GM18517 (cell line): Measurements from ENCODE around the gene ZNF582.
A peak's percentile ranks its signal among the peaks of the same experiment; 100 is the strongest.

Experiments
- ATAC-seq: cut with Tn5 transposase; IDR thresholded peaks from one replicate; pipeline ENCODE4 v1.9.1; 2021; ENCODE audit warnings: mild to moderate bottlenecking, moderate library complexity; ENCODE audit not compliant: unreplicated experiment

The ZNF582 gene

DNA sequence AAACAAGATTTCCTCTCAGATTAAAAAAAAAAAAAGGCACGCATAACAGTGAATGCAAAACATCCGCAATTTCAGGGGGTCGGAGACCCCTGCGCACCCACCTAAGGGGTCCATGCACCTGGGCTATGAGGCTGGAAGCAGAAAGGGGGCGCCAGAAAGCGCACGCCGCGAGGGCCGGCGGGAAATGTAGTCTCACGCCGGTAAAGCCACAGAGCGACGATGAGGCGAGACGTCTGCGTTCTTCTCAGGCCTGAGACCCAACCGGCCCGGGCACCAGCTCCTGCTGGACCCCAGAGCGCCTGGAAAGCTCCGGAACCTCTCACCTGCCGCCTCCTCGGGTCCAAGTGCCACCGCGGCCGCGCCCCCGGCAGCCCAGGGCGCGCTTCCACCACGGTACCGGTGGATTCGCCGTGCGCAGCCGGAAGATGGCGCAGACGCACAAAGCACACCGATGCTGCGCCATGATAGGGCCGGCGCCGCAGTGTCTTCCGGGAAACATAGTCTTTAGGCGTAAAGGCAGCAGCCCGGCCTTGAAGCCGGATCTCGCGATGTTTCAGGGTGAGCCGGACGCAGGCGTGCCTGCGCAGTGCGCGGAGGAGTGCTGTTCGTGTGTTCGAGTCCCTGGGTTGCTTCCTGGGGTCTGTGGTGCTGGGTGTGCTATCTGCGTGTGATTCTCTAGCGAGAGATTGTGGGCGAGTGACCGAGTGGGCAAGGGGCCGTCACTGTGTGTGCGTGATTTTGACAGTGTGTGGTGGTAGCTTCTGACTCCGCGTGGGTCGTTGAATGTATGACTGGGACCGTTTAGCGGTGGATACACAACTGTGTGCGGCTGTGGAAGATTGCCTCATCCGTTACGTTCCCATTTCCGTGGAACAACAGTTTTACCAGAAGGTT is at the start of gene ZNF582:
ZNF582 (minus strand) TSS at position 416 of the 894 bp plus-strand sequence. CDS start 1,782 bp downstream, outside the sequence.
- peak; percentile 88 for ATAC-seq

DNA sequence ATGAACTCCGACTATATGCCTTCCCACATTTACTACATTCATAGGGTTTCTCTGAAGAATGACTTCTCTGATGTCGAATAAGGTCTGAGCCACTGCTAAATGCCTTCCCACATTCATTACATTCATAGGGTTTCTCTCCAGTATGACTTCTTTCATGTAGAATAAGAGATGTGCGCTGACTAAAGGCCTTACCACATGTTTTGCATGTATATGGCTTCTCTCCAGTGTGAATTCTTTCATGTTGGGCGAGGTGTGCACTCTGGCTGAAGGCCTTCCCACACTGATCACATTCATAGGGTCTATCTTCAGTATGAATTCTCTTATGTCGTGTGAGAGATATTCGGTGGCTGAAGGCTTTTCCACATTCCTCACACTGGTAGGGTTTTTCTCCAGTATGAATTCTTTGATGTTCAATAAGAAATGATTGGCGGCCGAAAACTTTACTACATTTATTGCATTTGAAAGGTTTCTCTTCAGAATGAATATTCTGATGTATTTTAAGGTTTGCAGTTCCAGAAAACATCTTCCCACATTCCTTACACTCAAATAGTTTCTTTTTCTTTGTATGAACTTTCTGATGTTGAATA is 48.0 kb upstream of the ZNF582 start:
- ATAC-seq = no peak

DNA sequence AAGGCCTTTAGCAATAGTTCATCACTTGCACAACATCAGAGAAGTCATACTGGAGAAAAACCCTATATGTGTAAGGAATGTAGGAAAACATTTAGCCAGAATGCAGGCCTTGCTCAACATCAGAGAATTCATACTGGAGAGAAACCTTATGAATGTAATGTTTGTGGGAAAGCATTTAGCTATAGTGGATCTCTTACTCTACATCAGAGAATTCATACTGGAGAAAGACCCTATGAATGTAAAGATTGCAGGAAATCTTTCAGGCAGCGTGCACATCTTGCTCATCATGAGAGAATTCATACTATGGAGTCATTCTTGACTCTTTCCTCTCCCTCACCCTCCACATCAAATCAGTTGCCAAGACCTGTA is 30.6 kb upstream of the ZNF582 start:
- no peak for ATAC-seq

DNA sequence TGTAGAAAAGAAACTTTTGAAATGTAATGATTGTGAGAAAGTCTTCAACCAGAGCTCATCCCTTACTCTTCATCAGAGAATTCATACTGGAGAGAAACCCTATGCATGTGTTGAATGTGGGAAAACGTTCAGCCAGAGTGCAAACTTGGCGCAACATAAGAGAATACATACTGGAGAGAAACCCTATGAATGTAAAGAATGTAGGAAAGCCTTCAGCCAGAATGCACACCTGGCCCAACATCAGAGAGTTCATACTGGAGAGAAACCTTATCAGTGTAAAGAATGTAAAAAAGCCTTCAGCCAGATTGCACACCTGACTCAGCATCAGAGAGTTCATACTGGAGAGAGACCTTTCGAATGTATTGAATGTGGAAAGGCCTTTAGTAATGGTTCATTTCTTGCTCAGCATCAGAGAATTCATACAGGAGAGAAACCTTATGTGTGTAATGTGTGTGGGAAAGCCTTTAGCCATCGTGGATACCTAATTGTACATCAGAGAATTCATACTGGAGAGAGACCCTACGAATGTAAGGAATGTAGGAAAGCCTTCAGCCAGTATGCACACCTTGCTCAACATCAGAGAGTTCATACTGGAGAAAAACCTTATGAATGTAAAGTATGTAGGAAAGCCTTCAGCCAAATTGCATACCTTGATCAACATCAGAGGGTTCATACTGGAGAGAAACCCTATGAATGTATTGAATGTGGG is 30.1 kb upstream of the ZNF582 start:
- no peak for ATAC-seq

DNA sequence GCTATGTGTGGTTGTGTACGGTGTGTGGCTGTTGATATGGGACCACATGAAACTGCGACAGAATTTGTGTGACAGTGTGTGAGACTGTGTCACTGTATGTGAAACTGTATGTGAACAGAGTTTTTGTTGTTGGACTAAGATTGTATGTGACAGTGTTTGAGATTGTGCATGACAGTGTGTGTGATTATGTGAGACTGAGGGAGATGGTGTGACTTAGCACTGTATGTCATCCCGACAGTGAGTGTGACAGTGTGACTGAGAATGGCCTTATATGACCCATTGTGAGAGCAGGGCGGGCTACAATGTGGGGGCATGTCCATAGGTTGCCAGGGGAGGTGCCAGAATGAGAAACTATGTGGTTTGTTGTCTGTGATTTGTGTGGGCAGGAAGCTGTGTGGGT is 11.7 kb upstream of the ZNF582 start:
- ATAC-seq = no peak

DNA sequence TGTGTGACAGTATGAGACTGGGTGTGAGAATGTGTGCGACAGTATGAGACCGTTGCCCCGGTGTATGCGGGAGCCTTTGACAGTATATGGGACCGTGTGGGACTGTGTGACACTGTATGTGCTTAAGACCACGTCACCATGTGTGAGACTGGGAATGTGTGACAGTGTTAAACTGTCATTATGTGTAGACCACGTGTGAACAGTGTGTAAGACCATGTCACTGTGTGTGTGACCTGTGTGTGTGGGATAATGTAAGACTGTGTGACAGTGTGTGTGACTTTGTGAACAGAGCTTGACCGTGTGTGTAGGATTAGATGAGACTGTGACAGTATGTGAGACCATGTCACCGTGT is 11.3 kb upstream of the ZNF582 start:
- no peak for ATAC-seq

DNA sequence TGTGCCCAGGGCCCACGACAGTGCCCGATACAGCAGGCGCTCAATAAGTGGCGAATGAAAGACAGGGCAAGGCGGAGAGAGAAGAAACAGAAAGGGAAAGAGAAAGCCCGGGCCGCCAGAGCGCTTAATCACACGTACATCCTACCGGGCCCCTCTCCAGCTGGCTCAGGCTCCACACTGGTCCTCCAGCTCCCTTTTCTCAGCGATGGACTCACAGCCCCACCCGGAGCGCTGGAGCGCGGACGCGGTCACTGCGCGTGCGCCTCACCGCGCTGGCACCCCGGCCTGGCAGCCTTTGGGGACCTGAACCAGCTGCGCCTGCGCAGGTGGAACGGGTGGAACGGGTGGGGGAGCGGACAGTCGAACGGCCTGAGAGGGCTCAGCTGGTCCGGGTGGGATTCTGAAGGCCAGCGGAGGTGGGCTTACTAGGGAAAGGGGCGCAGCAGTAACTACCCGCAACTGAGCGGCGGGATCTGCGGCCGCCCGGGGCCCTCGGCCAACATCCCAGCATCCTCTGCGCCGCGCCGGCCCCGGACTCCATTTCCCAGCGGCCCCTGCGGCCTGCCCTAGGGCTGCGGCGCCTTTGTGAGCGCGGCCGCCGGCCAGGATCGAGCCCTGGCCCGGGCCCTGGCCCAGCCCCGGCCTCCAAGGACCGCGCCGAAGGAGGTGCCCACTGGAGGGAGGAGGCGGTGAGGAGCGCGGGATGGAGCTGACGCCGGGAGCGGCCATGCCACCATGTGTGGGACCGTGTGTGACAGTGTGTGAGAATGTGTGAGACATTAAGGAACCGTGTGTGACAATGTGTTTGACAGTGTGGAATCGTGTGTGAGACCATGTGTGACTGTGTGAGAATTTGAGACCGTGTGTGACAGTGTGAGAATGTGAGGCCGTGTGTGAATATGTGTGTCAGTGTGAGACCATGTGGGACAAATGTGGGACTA is 10.7 kb upstream of the ZNF582 start, which contains the start of gene ZNF583:
ZNF583 (plus strand) TSS at position 569 of the 941 bp plus-strand sequence. CDS start 2,783 bp downstream, outside the sequence.
- peak; percentile 66 for ATAC-seq

DNA sequence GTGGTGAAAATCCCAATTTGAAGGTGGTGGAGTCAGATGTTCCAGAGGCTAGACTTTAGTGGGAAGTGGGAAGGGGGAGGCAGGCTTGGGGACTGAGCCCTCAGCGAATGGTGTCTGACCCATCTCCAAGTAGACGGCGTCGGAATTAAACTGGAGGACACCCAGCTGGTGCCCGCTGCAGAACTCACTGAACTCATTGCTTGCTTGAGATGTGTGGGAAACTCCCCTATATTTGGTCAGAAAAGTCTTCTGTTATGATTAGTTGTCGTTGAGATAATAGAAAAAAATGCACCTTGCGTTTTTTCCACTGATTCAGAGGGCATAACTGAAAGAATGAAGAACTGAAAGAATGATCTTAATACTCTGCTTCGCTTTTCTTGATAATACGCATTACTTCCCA is 9.9 kb upstream of the ZNF582 start:
- ATAC-seq = peak; percentile 6

DNA sequence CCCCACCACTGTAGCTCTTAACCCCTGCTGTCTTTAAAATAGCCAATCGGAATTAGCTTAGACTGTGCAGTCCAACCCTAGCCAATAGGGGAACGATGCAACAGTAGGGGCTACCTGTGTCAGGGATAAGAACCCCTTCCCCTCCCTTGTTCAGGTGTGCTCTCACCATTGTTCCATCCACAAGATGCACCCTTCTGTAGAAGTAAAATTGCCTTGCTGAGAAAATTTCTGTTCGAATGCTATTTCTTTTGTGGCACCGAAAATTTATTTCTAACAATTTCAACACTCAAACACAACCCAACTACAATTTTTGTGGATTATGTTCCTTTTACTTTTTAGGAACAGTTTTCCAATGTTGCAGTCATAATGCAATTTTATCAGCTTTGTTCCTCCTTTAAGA is 7.2 kb upstream of the ZNF582 start:
- no peak for ATAC-seq

DNA sequence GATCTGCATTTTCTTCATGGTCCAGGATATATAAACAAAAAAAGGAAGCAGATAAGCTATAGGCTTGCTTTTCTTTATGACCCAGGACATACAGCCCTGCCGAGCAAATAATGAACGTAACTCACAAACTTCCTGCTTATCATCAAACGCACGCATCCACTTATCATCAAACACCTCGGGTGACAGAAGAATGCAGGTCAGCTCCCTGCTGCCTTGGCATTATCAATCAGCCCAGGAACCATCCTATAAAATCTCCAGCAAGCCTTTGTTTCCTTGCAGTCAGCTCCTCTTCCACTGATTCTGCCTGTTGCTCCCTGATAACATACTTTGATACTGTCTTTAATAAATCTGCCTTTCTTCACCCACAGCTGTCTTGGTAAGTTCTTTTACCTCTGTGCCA is 5.5 kb upstream of the ZNF582 start:
- no peak for ATAC-seq

DNA sequence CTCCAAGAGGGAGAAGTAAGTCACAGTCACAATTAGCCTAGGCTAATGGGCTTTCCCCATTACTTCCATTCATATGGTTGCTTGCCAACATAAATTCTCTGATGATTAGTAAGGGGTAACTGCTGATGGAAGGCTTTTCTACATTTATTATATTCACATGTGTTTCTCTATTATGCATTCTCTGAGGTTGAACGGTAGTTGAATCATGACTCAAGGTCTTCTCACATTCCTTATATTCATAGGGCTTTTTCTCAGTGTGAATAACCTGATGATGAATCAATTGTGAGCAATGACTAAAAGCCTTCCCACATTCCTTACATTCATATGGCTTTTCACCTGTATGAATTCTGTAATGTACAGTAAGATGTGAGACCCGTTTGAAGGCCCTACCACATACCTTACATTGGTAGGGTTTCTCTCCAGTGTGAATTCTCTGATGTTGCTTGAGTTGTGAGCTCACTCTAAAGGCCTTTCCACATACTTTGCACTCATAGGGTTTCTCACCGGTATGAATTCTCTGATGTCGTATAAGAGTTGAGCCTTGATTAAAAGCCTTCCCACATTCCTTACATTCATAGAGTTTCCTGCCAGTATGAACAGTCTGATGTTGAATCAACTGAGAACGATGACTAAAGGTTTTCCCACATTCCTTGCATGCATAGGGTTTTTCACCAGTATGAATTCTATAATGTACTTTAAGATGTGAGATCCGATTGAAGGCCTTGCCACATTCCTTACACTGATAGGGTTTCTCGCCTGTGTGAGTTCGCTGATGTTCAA is 9.3 kb downstream of the ZNF582 start:
- ATAC-seq = no peak

DNA sequence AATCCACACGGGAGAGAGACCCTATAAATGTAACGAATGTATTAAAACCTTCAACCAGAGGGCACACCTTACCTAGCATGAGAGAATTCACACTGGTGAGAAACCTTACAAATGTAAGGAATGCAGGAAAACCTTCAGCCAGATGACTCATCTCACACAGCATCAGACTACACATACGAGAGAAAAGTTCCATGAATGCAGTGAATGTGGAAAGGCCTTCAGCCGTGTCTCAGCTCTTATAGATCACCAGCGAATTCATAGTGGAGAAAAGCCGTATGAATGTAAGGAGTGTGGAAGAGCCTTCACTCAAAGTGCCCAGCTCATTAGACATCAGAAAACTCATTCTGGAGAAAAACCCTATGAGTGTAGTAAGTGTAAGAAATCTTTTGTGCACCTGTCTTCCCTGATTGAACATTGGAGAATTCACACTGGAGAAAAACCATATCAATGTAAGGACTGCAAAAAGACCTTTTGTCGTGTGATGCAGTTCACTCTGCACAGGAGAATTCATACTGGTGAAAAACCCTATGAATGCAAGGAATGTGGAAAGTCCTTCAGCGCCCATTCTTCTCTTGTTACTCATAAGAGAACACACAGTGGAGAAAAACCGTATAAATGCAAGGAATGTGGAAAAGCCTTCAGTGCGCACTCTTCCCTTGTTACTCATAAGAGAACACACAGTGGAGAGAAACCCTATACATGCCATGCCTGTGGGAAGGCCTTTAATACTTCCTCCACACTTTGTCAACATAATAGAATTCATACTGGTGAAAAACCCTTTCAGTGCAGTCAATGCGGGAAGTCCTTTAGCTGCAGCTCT is 16.0 kb downstream of the ZNF582 start:
- no peak for ATAC-seq

DNA sequence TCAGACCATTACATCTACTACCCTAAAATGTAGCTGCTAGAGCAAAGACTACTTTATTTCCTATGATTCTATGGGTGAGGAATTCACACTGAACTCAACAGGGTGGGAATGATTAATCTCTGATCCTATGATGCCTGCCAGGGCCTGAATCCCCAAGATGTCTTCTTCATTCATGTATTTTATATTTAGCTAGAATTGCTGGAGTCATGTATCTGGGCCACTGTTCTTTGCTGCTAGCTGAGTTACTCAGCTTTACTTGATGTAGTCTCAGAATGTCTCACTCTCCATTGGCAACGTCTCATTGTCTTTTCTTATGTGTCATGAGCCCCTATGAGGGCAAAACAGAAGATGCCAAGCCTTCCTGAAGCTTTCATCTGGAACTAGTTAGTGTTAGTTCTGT is 21.1 kb downstream of the ZNF582 start:
- no peak for ATAC-seq

DNA sequence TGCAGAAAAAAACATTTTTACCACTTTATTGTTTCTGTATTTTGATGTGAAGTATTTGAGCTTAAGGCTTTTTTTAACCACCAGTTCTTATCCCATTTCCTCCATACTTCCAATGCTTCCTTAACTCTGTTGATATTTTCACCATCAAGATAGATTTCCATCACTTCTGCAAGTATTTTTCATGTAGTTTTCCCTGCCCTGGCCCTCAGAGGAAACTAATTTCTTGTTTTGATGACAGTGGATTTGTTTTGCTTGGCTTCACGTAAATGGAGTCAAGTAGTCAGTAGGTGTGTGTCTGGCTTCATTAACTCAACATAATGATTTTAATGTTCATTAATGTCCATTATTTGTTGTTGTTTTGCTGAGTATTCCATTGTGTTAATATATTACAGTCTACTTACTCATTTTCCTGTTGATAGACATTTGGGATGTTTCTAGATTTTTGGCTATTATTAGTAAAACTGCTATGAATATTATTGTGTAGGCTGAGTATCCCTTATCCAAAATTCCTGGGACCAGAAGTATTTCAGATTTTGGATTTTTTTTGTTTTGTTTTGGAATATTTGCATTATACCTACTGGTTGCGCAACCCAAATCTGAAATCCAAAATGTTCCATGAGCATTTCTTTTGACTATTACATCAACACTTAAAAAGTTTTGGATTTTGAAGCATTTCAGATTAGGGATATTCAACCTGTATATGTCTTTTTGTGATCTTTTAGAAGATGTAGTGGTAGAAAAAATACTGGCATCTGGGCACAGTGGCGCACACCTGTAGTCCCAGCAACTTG is 23.3 kb downstream of the ZNF582 start:
- no peak for ATAC-seq

DNA sequence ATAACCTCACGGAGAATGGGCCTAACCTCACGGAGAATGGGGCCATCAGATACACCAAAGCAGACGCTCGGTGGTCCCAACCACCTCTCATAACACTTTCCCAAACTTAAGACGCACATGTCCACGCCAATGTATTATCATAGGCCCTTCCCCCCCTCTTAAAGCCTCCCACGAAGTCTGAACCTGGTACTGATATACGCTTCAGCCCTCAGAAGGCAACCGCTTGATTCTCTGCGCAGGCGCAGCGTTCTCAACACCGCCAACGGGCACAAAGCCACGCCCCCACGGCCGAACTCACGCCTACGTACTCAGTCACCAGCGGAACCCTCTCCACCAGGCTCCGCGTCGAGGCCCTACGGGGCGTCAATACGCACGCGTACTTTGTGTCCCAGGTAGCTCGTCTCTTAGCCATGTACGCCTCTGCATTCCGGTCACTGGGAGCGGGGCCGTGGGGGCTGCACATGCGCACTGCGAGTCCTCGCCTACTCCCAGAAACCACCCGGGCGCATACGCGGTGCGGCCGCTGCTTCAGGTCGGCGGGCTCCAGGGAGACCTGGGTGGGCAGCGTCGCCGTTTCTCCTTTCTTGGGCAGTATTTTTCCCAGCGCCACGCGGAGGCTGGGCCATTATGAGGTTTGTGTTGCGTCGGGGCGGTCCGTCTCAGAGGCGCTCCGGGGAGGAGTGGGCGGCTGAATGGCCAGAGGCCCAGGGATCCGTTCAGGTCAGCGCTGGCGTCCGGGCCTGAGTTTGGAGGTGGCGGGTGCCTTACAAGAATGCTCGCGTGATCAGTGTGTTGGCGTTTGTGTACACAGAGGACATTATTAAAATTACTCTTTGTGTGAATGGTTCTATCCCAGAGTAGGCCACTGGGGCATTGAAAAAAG is 25.3 kb downstream of the ZNF582 start:
- no peak for ATAC-seq

DNA sequence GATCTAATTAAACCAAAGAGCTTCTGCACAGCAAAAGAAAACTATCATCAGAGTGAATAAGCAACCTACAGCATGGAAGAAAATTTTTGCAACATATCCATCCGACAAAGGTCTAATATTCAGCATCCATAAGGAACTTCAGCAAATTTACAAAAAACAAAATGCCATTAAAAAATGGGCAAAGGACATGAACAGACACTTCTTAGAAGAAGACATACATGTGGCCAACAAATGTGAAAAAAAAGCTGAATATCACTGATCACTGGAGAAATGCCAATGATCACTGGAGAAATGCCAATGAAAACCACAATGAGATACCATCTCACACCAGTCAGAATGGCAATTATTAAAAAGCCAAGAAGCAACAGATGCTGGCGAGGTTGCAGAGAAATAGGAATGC is 32.5 kb downstream of the ZNF582 start:
- no peak for ATAC-seq

DNA sequence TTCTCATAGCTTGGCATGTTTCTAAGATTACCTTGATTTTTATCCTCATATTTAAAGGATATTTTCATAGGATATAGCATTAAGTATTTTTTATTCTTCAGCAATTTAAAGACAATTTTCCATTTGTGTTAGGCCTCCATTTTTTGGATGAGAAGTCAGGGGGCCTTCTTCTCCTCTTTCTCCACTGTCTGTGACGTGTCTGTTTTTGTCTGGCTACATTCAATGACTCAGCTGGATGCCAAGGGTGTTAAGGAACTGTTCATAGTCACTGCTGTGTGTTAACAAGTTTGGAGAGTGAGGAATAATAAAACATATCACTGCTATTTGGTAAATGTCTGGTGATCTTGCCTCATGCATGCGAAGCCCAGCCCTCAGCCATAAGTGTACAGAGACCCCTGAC is 36.4 kb downstream of the ZNF582 start:
- no peak for ATAC-seq
